GM18502 (cell line): ENCODE measurements around the gene FAU.
"Not testable (repeated sequence)": the region's sequence is repeated elsewhere in the genome, so short reads cannot be mapped to it uniquely, and the experiment has no call there.

Source experiments
- ATAC-seq: cut with Tn5 transposase; IDR thresholded peaks from one replicate; pipeline ENCODE4 v1.9.1; 2021; ENCODE audit warnings: mild to moderate bottlenecking; ENCODE audit not compliant: unreplicated experiment, poor library complexity

FAU gene

GRCh38 chr11:65124480-65125196, 2.7 kb upstream of the FAU start:
- no peak for ATAC-seq

- no peak for ATAC-seq
Measured at GRCh38 chr11:65121447-65121864, 478 bp downstream of the FAU start.

- no peak for ATAC-seq
Measured at GRCh38 chr11:65120831-65121230, 1.1 kb downstream of the FAU start.

- no peak for ATAC-seq
Measured at GRCh38 chr11:65119670-65119995, 2.3 kb downstream of the FAU start.

- not testable (repeated sequence) for ATAC-seq
Measured at GRCh38 chr11:65118891-65119669, 2.9 kb downstream of the FAU start.

GRCh38 chr11:65118097-65118837, 3.7 kb downstream of the FAU start:
- no peak for ATAC-seq

- ATAC-seq, result peak; percentile 65
Measured at GRCh38 chr11:65117206-65118096, 4.5 kb downstream of the FAU start, which contains the start of gene ZNHIT2. Gene ZNHIT2, minus strand, starts transcription at chr11:65117701. Its CDS starts 48 bp downstream, at chr11:65117653.

GRCh38 chr11:65116370-65117205, 5.3 kb downstream of the FAU start:
- ATAC-seq, result no peak

- ATAC-seq, result no peak
Measured at GRCh38 chr11:65115361-65116082, 6.4 kb downstream of the FAU start.

- no peak for ATAC-seq
Measured at GRCh38 chr11:65114538-65115171, 7.3 kb downstream of the FAU start.

GRCh38 chr11:65113839-65114238, 8.1 kb downstream of the FAU start:
- no peak for ATAC-seq

- ATAC-seq, result no peak
Measured at GRCh38 chr11:65113361-65113756, 8.6 kb downstream of the FAU start.

GRCh38 chr11:65112546-65113360, 9.2 kb downstream of the FAU start:
- peak; percentile 38 for ATAC-seq

GRCh38 chr11:65111744-65112545, 10.0 kb downstream of the FAU start, which contains the start of gene TM7SF2:
Gene TM7SF2, plus strand, starts transcription at chr11:65111872. Its CDS starts 144 bp downstream, at chr11:65112016.
- peak; percentile 61 for ATAC-seq

GRCh38 chr11:65111159-65111743, 10.7 kb downstream of the FAU start:
- no peak for ATAC-seq

GRCh38 chr11:65110354-65110861, 11.5 kb downstream of the FAU start:
- peak; percentile 34 for ATAC-seq
